ENCODE results near the gene SEC31A. TPM values are rescaled to one million over a fixed set of nuclear protein-coding genes. Genes with fewer than 3 reads are reported as not detected.

The SEC31A gene
- total and polyA plus RNA-seq, 2 experiments from 2014 or later, result 91.0 to 98.8 TPM

- TF ChIP-seq, protein P1, sequence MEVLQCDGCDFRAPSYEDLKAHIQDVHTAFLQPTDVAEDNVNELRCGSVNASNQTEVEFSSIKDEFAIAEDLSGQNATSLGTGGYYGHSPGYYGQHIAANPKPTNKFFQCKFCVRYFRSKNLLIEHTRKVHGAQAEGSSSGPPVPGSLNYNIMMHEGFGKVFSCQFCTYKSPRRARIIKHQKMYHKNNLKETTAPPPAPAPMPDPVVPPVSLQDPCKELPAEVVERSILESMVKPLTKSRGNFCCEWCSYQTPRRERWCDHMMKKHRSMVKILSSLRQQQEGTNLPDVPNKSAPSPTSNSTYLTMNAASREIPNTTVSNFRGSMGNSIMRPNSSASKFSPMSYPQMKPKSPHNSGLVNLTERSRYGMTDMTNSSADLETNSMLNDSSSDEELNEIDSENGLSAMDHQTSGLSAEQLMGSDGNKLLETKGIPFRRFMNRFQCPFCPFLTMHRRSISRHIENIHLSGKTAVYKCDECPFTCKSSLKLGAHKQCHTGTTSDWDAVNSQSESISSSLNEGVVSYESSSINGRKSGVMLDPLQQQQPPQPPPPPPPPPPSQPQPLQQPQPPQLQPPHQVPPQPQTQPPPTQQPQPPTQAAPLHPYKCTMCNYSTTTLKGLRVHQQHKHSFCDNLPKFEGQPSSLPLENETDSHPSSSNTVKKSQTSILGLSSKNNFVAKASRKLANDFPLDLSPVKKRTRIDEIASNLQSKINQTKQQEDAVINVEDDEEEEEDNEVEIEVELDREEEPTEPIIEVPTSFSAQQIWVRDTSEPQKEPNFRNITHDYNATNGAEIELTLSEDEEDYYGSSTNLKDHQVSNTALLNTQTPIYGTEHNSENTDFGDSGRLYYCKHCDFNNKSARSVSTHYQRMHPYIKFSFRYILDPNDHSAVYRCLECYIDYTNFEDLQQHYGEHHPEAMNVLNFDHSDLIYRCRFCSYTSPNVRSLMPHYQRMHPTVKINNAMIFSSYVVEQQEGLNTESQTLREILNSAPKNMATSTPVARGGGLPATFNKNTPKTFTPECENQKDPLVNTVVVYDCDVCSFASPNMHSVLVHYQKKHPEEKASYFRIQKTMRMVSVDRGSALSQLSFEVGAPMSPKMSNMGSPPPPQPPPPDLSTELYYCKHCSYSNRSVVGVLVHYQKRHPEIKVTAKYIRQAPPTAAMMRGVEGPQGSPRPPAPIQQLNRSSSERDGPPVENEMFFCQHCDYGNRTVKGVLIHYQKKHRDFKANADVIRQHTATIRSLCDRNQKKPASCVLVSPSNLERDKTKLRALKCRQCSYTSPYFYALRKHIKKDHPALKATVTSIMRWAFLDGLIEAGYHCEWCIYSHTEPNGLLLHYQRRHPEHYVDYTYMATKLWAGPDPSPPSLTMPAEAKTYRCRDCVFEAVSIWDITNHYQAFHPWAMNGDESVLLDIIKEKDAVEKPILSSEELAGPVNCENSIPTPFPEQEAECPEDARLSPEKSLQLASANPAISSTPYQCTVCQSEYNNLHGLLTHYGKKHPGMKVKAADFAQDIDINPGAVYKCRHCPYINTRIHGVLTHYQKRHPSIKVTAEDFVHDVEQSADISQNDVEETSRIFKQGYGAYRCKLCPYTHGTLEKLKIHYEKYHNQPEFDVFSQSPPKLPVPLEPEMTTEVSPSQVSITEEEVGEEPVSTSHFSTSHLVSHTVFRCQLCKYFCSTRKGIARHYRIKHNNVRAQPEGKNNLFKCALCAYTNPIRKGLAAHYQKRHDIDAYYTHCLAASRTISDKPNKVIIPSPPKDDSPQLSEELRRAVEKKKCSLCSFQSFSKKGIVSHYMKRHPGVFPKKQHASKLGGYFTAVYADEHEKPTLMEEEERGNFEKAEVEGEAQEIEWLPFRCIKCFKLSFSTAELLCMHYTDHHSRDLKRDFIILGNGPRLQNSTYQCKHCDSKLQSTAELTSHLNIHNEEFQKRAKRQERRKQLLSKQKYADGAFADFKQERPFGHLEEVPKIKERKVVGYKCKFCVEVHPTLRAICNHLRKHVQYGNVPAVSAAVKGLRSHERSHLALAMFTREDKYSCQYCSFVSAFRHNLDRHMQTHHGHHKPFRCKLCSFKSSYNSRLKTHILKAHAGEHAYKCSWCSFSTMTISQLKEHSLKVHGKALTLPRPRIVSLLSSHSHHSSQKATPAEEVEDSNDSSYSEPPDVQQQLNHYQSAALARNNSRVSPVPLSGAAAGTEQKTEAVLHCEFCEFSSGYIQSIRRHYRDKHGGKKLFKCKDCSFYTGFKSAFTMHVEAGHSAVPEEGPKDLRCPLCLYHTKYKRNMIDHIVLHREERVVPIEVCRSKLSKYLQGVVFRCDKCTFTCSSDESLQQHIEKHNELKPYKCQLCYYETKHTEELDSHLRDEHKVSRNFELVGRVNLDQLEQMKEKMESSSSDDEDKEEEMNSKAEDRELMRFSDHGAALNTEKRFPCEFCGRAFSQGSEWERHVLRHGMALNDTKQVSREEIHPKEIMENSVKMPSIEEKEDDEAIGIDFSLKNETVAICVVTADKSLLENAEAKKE (CRISPR knock-in tag; IDR thresholded peaks at IDR 0.05), result no peak
- TF ChIP-seq CREB1 (CRISPR knock-in tag; IDR thresholded peaks at IDR 0.05; ENCODE audit: low read depth) (no peak), POLR2AphosphoS5 (IDR thresholded peaks at IDR 0.05; ENCODE audit: low read depth) (no peak)
Observed at GRCh38 chr4:82890528-82890900, 439 bp downstream of the SEC31A start (continued).

DNA sequence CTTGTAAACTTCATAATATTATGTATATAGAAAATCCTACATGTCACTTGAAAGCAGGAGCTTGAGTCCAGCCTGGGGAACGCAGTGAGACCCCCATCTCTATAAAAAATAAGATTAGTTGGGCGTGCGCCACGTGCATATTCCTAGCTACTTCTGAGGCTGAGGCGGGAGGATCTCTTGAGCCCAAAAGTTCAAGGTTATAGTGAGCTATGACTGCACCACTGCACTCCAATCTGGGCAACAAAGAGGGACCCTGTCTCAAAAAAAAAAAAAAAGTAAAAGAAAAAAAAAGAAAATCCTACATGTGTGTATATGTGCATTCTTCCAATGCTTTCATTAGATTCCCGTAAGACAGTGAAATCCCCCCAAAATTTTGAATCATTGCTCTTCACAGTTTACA is 1.7 kb downstream of the SEC31A start:
- TF ChIP-seq, protein P2, sequence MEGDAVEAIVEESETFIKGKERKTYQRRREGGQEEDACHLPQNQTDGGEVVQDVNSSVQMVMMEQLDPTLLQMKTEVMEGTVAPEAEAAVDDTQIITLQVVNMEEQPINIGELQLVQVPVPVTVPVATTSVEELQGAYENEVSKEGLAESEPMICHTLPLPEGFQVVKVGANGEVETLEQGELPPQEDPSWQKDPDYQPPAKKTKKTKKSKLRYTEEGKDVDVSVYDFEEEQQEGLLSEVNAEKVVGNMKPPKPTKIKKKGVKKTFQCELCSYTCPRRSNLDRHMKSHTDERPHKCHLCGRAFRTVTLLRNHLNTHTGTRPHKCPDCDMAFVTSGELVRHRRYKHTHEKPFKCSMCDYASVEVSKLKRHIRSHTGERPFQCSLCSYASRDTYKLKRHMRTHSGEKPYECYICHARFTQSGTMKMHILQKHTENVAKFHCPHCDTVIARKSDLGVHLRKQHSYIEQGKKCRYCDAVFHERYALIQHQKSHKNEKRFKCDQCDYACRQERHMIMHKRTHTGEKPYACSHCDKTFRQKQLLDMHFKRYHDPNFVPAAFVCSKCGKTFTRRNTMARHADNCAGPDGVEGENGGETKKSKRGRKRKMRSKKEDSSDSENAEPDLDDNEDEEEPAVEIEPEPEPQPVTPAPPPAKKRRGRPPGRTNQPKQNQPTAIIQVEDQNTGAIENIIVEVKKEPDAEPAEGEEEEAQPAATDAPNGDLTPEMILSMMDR (conservative IDR thresholded peaks at IDR 0.05; ENCODE audit: low read depth in 2 of 2), result no peak
- no peak for TF ChIP-seq EZH2 (IDR thresholded peaks at IDR 0.05; ENCODE audit: low read depth, unreplicated experiment)
- TF ChIP-seq CREB1 (CRISPR knock-in tag; IDR thresholded peaks at IDR 0.05; ENCODE audit: low read depth), result no peak
- TF ChIP-seq, protein P1 (CRISPR knock-in tag; IDR thresholded peaks at IDR 0.05), result no peak
- Histone ChIP-seq H3K27ac (ENCODE audit: low read depth) (no peak overlapping the region), H3K4me2 (peak overlapping the region; percentile 92), H3F3A (replicated peaks; ENCODE audit: low read depth) (peaks cover 9% of the 10 kb centered on the region; the same call in 1 of the 2 replicates), H3K4me3 (peak overlapping the region; percentile 93), H3K4me1 (ENCODE audit: insufficient read depth) (peaks cover 16% of the 10 kb centered on the region), H3K79me2 (replicated peaks; ENCODE audit: insufficient read depth) (peaks cover 71% of the 10 kb centered on the region), H2AFZ (no peak overlapping the region), H3K9me2 (ENCODE audit: insufficient read depth) (no peaks in the 10 kb centered on the region), H4K20me1 (replicated peaks; ENCODE audit: insufficient read depth) (peaks cover 25% of the 10 kb centered on the region), H3K27me3 (ENCODE audit: insufficient read depth) (no peaks in the 10 kb centered on the region), H3K36me3 (ENCODE audit: insufficient read depth) (peaks cover 12% of the 10 kb centered on the region; the same call in 1 of the 2 replicates)
- peaks cover 18% of the 10 kb centered on the region for H3K36me3 Mint-ChIP-seq (ENCODE audit: low read depth)
- H3K4me1 Mint-ChIP-seq, result peaks cover 9% of the 10 kb centered on the region; the same call in 2 of the 3 replicates
- no peak overlapping the region for H3K27ac Mint-ChIP-seq
- H3K4me3 Mint-ChIP-seq, result peak overlapping the region; percentile 90
- H3K27me3 Mint-ChIP-seq (ENCODE audit: insufficient read depth, low read depth, poor library complexity), result no peaks in the 10 kb centered on the region
- DNase-seq (ENCODE audit: low spot score), result no peak
- no peaks in the 10 kb centered on the region for H3K9me3 Mint-ChIP-seq
- ATAC-seq, result no peak

Measured in GM23338 (cell line).